Measurements from ENCODE around the gene HFE.
"Not testable (repeated sequence)": the region's sequence is repeated elsewhere in the genome, so short reads cannot be mapped to it uniquely, and the experiment has no call there.

HFE gene

DNA sequence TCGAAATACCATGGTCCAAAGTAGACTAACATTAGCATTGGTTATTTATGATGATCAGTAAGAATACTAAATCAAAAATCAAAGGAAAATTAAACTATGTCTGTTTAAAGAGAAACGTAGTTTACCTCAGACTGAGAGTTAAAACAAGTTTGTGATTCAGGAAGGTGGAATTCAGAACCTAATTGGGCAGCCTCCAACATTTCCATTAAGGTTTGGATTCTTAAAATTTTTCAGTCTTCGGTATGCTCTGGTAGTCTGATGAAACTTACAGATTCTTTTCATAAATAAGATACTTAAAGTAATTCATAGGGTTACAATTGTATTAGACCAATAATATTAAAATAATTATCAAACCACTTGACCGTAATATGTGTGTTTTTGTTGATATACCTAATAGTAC lies 18.6 kb downstream of the HFE start:
- DNase-seq (ENCODE audit: low read depth in 4 of 4, low spot score in 1 of 4), result no peak

DNA sequence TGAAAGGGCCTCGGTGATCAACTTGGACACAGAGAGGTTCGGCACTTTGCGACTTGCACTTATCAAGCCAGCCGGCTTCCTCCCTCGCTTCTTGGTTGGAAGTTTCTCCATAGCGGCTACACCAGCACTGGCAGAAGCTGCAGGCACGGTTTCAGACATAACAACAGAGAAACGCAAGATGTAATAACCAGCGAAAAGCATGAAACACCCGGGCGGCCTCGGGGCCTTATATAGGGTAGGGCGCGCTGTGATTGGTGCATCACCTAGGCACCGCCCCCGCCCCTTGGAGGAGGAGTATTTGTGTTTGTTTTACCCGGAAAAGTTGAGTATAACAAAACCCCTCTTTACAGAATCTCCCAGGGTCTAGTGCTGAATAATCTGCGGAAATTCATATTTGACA lies 20.7 kb downstream of the HFE start:
- no peak for DNase-seq (ENCODE audit: low read depth in 4 of 4, low spot score in 1 of 4)

DNA sequence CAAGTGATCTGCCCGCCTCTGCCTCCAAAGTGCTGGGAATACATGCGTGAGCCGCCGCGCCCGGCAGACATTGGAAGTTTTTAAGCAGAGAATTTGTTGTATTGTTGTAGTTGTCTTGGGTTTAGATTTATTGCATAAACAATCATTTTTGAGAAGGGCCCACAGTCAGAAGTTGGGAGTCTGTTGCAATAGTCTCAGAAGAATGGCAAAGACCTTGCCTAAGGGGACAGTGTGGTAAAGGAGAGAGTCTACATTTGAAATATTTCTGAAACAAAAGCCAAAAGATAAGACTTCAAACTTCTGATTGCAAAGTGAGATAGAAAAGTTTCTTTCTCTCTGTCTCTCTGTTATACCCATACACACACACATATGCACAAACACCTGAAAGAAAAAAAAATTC lies 22.5 kb downstream of the HFE start:
- DNase-seq (ENCODE audit: low read depth in 4 of 4, low spot score in 1 of 4), result no peak

DNA sequence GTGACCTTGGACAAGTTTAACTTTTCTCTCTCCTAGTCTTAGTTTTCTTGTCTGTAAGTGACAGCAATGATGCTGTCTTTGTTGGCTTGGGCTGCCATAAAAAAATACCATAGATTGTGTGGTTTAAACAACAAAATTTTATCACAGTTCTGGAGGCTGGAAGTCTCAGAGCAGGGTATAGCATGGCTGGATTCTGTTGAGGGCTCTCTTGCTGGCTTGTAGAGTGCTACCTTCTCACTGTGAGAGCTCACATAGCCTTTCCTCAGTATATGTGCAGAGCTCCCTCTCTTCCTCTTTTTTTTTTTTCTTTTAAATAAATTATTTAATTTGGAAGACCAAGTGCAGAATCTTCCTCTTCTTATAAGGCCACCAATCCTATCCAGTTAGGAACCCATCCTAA lies 26.3 kb downstream of the HFE start:
- no peak for DNase-seq (ENCODE audit: low read depth in 4 of 4, low spot score in 1 of 4)

DNA sequence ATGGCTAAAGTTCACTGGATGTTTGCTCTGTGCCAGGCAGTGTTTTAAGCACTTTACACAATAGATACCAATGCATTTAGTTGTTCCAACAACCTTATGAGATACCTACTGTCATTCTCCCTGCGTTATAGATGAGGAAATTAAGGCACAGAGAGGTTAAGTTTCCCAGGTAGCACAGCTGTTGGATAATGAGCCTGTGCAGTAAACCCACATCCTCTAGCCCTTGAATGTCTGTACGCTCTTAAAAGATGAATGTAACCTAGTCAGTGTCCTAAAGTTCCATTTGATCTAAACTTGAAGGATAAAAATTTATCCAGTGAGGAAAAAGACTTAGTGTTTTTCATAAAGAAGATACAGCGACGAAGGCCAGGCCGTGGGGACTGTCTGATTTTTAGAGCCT lies 28.0 kb downstream of the HFE start:
- no peak for DNase-seq (ENCODE audit: low read depth in 4 of 4, low spot score in 1 of 4)

DNA sequence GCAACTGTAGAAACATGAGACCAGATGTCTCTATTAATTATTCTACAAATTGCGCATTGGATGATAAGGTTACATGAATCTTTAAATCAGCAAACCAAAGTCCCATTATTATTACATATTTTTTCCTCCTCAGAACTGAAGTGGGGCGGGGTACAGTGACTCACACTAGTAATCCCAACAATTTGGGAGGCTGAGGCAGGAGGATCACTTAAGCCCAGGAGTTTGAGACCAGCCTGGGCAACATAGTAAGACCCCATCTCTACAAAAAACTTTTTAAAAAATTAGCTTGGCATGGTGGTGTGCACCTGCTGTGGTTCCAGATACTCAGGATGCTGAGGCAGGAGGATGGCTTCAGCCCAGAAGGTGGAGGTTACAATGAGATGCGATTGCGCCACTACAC lies 29.0 kb downstream of the HFE start:
- no peak for DNase-seq (ENCODE audit: low read depth in 4 of 4, low spot score in 1 of 4)

DNA sequence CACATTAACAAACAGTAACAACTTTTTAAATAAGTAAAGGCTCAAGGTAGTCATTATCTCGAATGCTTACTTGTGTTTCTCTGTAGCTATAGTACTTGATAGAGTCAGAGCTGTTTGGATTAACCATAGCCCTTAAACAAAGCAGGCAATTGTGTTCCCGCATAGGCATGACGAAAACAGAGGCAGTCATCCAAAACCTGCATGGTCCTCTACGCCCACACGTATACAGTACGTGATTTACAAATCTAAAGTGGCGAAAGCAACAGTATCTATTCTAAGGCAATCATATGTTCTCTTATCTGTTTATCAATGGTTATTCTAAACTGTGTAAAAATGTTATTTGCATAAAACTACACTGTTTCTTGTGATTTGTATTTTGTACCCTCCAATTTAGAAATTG lies 31.8 kb downstream of the HFE start:
- no peak for DNase-seq (ENCODE audit: low read depth in 4 of 4, low spot score in 1 of 4)

DNA sequence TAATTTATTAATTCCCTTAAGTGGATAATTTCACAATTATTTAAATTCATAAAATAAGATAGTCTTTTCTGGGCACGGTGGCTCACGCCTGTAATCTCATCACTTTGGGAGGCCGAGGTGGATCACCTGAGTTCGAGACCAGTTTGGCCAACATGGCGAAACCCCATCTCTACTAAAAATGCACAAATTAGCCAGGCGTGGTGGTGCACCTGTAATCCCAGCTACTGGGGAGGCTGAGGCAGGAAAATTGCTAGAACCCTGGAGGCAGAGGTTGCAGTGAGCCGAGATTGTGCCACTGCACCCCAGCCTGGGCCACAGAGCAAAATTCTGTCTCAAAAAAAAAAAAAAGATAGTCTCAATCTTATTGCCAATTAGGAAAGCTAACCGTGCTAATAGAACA lies 32.9 kb downstream of the HFE start:
- DNase-seq (ENCODE audit: low read depth in 4 of 4, low spot score in 1 of 4), result not testable (repeated sequence)

DNA sequence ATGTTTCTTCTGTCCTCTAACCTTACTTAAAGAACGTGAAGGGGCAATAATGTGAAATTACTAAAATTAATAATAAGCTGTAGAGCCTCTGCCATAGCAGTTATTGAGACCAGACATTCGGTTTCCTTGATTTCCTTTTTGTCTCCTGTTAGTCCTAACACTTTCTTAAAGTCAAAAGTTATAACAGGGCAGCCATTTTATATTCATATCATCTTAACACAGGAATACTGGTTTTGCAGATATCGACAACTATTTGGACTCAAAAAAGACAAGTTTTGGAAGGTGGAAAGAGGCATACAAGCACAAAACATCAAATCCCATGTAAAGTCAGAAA lies 33.5 kb downstream of the HFE start:
- no peak for DNase-seq (ENCODE audit: low read depth in 4 of 4, low spot score in 1 of 4)

DNA sequence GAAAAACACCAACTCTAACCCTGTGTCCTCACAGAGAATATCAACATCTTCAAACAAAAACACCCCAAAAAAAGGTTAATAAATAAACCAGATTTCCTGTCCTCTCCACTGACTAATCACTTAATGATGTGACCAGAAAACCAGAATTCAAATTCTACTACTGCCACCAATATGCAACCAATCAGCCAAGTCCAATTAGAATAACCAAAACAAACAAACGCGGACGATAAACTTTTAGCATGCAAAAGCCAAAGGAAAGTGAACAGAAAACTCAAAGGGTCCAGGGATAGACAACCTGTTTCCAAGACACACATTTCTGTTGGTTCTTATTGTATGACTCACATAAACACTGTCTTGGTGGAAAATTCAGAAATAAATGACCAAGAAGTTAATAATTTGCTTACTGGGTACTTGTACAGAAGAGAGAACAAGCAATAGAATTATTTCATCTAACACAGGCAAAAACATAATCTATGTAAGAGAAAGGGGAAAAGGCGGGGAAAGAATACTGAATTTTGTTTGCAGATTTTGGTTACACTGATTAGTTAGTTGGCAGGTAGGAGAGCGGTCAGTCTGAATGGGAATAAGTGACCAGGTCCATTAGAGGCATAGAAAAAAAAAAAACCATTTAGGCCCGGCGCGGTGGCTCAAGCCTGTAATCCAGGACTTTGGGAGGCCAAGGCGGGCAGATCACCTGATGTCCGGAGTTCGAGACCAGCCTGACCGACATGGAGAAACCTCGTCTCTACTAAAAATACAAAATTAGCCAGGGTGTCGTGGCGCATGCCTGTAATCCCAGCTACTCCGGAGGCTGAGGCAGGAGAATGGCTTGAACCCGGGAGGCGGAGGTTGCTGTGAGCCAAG lies 34.1 kb downstream of the HFE start:
- DNase-seq (ENCODE audit: low read depth in 4 of 4, low spot score in 1 of 4), result no peak

DNA sequence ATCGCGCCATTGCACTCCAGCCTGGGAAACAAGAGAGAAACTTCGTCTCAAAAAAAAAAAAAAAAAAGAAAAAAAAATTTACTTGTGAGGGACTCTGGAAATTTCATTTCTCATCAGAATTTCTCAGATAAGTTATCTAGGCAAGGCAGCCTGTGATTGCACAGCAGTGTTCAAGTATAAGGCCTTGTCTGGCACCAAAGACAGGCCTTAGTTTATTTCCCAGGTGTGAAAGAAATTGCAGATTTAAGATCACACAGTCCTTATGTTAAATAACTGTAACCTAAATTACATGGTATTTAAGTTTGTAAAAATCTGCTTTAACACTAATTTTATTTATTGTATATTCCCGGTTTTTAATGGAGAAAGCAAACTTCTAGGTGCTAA lies 34.8 kb downstream of the HFE start:
- no peak for DNase-seq (ENCODE audit: low read depth in 4 of 4, low spot score in 1 of 4)

DNA sequence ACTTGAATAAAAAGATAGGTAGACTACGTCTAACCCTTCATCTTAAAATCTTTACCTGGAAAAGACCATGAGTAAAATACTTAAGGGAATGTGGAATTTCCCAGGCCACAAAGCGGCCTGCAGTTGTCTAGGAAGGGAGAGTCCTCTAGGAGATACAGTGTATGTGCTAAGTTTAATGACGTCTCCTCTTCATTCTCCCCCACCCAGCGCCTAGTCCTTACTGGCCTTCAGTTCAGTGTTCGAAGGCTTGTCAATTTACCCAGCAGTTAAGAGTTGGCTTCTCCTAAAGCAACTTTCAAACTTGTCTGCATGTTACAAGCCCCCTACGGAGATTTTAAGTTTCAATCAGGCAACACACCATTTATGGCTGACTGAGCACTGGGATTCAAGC lies 35.2 kb downstream of the HFE start:
- DNase-seq (ENCODE audit: low read depth in 4 of 4, low spot score in 1 of 4), result no peak

DNA sequence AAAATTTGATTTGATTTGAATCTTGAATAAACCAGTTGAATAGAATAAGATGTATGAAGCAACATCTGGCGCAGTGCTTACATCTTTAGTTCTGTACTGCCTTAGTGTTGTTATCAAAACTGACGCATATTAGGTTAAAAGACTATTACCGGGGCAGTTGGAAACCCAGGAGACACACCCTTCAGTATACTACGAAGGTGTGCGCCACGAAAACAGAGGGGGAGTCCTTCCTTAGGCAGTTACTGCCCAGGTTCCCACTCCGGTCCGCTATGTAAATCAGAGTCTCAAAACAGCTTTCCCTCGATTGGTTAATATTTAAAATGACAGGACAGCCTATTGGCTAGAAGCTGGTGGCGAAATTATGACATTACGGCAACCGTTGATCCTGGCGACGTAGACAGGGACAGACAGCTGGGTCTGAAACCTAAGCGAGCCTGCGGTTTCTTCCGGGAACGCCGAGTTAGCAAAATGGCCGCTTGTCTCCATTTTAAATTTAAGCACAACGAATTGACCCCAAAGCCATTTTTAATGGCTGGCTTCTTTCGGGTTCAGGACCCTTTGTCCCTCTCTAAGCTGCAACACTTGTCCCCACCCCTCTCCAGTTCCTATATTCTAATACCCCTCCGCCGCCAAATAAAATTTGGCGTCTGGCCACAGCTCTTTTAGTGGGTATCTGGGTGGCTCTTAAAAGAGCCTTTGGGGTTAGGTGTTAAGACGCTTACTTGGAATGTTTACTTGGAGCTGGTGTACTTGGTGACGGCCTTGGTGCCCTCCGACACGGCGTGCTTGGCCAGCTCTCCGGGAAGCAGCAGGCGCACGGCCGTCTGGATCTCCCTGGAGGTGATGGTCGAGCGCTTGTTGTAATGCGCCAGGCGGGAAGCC lies 35.8 kb downstream of the HFE start:
- peak; percentile 85 to 91 (median 88) for DNase-seq (ENCODE audit: low read depth in 4 of 4, low spot score in 1 of 4)

DNA sequence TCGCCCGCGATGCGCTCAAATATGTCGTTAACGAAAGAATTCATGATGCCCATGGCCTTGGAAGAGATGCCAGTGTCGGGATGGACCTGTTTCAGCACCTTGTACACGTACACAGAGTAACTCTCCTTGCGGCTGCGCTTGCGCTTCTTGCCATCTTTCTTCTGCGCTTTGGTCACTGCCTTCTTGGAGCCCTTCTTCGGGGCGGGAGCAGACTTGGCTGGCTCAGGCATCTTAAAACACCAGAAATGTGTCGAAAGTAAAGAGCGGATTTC lies 36.4 kb downstream of the HFE start:
- DNase-seq (ENCODE audit: low read depth in 4 of 4, low spot score in 1 of 4), result peak; percentile 44 to 74 (median 59)

DNA sequence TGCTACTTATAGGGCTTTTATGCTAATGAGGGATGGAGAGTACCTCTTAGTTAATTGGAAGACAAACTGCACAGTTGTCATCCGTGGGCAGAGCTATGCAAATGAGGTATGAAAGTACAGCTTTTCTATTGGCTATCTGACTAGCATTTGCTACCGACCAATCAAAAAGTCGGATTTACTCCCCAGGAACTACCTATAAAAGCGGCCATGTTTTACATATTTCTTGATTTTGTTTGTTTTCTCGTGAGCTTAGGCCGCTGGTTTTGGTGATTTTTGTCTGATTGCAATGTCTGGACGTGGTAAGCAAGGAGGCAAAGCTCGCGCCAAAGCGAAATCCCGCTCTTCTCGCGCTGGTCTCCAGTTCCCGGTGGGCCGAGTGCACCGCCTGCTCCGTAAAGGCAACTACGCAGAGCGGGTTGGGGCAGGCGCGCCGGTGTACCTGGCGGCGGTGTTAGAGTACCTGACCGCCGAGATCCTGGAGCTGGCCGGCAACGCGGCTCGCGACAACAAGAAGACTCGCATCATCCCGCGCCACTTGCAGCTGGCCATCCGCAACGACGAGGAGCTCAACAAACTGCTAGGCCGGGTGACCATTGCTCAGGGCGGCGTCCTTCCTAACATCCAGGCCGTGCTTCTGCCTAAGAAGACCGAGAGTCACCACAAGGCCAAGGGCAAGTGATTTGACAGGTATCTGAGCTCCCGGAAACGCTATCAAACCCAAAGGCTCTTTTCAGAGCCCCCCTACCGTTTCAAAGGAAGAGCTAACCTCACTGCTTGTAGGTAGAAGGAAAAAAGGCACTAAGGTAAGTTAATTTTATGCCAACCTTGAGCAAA lies 36.9 kb downstream of the HFE start:
- peak; percentile 30 to 67 (median 42) for DNase-seq (ENCODE audit: low read depth in 4 of 4, low spot score in 1 of 4)

DNA sequence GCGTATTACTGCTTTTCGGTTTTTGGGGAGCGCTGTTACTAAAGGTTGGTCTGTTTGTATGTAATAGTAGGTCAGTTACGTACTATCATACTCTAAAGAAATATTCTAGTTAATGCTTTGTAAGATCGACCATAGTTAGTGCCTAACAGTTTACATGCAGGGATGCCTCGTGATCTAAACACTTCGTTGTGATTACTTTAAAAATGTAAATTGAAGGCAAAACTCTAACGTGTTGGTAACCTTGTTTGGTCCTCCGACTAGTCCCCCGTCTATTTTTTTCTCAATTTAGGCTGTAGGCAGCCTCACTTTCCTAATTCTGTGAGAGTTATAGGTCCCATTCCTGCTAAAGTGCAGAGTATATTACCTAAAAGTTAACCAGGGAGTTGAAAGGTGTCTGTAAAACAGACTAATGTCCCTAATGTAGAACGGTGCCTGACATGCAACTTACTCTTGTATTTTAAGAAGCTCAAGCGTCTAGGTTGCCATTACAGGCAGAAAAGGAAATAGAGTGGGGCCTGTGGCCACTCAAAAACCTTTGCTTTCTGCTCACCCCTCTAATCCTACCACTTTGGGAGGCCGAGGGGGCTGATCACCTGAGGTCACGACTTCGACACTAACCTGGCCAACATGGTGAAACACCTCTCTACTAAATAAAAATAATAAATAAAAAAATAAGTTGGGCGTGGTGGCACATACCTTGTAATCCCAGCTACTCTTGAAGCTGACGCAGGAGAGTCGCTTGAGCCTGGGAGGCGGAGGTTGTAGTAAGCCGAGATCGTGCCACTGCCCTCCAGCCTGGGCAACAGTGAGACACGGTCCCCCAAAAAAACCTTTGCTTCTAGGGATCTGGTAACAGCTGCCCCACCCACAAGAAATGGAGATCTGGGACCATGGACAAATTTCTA lies 37.8 kb downstream of the HFE start:
- DNase-seq (ENCODE audit: low read depth in 4 of 4, low spot score in 1 of 4), result no peak

DNA sequence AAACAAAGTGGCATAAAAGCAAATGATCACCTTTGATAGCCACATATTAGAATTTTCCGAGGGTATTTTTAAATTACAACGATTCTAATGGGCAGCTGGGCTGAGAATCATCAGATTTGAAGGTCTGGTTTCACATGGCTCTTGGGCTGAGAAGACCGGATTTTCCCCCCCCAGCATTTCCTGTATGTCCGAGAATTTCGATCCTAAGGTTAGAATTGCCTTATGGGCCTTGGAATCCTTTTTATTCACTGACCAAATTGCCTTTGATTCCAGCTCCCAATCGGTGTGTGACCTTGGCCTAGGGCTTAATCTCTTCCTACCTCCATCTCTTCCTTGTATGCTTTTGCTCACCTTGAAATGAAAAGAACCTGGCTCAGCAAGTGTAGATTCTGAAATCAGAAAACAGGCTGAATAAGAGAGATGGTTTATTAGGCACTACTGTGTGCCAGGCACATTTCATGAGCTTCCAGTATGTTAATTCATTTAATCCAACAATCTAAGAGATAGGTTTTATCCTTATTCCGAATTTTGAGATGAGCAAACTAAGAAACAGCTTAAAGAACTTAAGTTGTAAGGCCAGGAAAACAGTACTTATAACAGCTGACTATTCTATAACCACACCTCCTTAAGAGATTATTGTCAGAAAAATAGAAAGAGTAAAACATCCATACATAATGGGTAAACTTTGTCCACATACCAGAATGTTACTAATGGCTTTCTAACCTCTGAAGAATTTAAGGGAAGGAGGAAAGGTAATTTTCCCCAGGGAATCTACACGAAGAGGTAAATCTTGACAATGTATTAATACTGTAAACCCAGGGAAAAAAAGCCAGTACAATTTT lies 39.4 kb downstream of the HFE start:
- DNase-seq (ENCODE audit: low read depth in 4 of 4, low spot score in 1 of 4), result no peak

DNA sequence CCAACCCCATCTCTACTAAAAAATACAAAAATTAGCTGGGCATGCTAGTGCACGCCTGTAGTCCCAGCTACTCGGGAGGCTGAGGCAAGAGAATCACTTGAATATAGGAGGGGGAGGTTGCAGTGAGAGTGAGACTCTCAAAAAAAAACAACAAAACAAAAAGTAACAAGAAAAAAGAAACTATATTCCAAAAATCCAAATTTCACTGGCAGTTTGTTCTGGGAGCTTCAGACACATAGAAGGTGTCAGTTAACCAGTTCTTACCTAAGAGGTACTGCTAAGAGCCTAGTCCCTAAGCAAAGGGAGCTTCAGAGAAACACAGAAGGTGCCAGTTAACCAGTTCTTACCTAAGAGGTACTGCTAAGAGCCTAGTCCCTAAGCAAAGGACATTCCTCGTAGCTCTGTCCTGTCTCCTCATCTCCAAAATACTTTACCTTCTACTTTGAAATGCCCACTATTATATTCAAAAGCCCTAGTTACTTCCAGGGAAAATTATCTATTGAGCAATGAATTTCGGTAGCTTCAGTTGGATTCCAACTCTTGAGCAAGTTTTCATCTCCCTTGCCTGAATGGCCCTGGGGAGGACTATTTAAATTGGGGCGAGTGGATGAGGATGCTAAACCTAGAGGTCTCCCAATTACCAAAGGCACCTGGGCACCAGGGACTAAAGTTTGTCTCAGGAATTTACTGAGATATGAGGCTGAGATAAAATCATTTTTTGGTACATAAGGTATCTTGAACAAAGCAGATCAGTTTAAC lies 41.0 kb downstream of the HFE start:
- no peak for DNase-seq (ENCODE audit: low read depth in 4 of 4, low spot score in 1 of 4)

DNA sequence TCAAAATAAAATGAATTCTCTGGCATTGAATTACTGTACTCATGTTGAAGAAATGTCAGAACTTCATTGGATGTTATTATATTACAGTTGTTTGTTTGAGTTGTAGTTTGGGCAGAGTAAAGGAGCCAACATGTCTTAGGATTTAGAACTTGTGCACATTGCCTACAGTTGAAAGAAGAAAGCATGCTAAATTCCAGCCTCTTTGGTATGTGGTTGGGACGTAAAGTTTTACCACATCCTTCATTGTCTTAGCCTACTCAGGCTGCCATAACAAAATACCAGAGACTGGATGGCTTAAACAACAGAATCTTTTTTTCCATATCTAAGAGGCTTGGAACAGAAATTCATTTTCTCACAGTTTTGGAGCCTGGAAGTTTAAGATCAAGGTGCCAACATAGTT lies 42.4 kb downstream of the HFE start:
- DNase-seq (ENCODE audit: low read depth in 4 of 4, low spot score in 1 of 4), result no peak
